RPMI8226 (cell line): ENCODE data around the gene ADH7.
A peak's percentile ranks its signal among the peaks of the same experiment; 100 is the strongest.
"Not testable (repeated sequence)": the region's sequence is repeated elsewhere in the genome, so short reads cannot be mapped to it uniquely, and the experiment has no call there.

Experiments
- DNase-seq: peaks from one replicate; pipeline ENCODE4 v3.0.0-alpha.2; 2015

Gene ADH7

DNA sequence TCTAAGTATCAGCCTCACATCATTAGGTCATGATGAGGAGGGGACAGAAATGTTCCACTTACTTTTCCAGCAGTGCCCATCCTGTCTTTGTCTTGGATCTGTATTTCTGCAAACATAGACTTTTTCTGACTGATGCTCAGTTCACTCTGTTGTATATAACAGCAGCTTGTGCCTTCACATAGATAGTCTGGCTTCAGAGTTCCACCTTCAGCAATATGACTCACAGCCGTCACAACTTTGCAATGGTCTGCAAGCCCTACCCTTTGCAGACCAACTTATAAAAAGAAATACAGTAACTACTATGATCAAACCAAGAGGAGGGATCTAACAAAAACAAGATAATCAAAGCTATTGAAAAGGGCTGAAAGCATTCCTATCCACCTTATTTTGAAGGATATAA lies at the start of gene ADH7:
Gene ADH7, minus strand, starts transcription at position 189 of the 400 bp plus-strand sequence. Its CDS starts 109 bp downstream, at position 80.
- DNase-seq, result no peak

GRCh38 chr4:99483636-99484035 lies 48.5 kb upstream of the ADH7 start:
- DNase-seq, result no peak

GRCh38 chr4:99473131-99473530 lies 38.0 kb upstream of the ADH7 start:
- no peak for DNase-seq

DNA sequence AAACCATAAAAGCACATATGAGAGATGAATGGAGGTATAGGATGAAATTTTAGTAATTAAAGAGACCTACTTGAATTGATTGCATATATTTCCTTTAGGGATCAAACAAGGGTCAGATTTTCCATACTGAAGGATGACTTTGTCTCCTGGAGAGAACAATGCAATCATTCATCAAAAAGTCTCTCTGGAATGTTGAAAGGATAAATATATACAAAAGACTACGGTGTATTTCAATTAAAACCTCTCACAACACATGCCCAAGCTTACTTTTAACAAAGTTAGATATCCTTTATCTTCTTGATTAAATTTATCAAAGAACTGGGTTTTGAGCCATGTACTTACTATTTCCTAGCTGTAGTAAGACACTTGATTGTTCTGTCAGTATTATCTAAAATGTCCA lies 36.8 kb upstream of the ADH7 start:
- no peak for DNase-seq

- DNase-seq, result no peak
Observed at GRCh38 chr4:99471349-99471748, 36.2 kb upstream of the ADH7 start.

DNA sequence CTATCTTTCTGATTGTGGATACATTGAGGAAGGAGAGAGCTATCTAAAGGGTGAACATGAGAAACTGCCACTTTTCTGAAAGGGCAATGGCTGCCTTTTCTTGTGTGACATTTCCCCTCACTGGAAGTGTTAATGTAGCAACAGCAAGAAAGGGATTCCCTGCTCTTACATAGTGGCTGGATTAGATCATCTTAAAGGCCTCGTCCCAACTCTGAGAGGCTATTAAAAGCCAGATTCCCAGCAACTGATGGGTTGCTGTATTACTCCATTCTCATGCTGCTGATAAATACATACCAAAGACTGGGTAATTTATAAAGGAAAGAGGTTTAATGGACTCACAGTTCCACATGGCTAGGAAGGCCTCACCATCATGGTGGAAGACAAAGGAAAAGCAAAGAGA lies 33.7 kb upstream of the ADH7 start:
- no peak for DNase-seq

- DNase-seq, result no peak
Observed at GRCh38 chr4:99467887-99468286, 32.7 kb upstream of the ADH7 start.

- DNase-seq, result no peak
Observed at GRCh38 chr4:99463566-99463965, 28.4 kb upstream of the ADH7 start.

GRCh38 chr4:99462875-99463464 lies 27.8 kb upstream of the ADH7 start:
- DNase-seq, result peak; percentile 48

DNA sequence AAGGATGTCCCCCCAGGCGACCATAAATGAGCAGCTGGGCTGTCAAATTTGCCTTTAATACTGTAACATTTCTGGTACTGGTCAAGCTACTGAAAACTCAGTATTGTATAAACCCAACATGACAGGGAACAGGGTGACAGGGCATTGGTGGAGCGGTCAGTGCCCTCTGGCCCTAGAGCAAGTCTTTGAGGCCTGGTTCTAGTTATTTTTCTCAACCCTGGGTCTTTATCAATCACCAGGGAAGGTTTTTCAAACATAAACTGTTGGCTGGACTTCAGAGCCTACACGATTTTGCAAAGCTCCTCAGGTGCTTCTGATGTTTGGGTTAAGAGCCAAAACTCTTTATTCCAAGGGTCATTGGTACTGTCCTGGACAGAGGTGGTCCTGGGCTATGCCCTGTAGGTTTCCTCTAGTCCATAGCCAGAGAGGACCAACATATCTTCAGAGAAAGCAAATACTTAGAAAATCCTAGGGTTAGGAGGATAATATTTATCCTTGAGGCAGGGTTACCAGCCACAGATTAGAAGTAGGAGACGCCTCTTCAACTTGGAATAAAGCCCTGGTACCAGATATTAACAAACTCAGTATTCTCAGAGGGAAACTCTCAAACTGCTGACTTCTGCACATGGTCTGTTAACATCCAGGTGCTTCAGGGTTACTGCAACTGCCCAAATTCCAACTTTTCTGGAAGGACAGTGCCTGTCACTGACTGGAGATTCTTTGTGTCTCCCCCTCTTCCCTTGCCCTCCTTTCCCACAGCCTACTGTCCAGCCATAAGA lies 26.7 kb upstream of the ADH7 start:
- no peak for DNase-seq

GRCh38 chr4:99459546-99460042 lies 24.5 kb upstream of the ADH7 start:
- DNase-seq, result no peak

DNA sequence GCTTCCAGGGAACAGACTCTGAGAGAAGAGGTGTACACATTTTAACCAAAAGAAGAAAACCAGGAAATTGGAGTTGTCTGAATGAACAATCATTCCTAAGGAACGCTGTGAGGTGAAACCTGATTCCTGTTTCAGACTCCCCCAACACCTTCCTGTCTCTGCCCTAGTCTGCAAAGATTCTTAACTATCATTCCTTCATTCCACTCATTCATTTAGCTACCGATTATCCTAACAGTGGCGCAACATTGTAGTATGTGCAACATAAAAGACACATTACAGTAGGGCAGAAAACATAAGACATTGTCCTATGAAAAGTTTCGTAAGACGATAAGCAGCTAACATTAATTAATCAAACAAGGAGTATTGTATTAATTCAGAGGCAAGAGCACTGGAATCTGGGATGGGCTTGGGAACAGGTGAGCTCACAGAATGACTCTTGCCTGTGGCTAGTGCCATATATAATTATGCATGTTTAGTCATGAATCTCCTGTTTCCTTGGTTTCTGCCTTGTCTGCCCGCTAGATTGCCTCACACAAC lies 23.8 kb upstream of the ADH7 start:
- DNase-seq, result no peak

- DNase-seq, result no peak
Observed at GRCh38 chr4:99457676-99458075, 22.5 kb upstream of the ADH7 start.

- no peak for DNase-seq
Observed at GRCh38 chr4:99457270-99457669, 22.1 kb upstream of the ADH7 start.

DNA sequence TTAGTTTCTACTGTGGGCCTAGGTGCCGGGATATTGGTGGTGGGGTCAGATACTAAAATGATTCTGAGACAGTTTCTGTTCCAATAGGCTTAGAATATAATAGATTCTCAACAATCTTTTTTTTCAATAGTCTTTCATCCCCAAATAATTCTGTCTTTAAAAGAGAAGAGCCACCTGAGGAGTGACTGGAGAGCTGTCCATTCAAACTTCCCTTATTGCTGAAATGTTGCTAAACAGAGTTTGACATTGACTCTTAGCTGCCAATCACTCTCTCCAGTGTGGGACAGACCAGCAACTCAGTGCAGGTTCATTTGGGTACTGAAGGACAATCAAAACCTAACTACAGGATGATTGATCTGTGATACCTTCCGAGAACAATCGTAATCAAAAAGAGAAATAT lies 12.4 kb upstream of the ADH7 start:
- no peak for DNase-seq

DNA sequence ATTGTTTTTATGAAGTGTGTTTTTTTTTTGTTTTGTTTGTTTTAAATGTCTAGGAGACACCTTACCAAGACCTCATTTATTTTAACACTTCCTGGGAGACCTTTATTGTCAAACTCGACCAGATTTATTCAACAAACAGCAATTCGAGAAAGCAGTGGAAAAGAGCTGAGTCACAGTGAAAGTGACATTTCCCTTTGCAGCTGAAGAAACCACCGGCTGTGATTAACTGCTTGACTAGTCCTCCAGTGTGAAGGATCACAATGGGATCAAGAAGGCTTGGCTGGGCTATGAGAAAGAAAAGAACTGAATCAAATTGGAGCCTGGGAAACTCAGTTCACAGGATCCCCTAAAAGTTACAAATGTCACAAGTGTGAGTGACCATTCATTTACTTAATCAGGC lies 11.9 kb upstream of the ADH7 start:
- DNase-seq, result peak; percentile 15

GRCh38 chr4:99438405-99438780 lies 3.3 kb upstream of the ADH7 start:
- no peak for DNase-seq

DNA sequence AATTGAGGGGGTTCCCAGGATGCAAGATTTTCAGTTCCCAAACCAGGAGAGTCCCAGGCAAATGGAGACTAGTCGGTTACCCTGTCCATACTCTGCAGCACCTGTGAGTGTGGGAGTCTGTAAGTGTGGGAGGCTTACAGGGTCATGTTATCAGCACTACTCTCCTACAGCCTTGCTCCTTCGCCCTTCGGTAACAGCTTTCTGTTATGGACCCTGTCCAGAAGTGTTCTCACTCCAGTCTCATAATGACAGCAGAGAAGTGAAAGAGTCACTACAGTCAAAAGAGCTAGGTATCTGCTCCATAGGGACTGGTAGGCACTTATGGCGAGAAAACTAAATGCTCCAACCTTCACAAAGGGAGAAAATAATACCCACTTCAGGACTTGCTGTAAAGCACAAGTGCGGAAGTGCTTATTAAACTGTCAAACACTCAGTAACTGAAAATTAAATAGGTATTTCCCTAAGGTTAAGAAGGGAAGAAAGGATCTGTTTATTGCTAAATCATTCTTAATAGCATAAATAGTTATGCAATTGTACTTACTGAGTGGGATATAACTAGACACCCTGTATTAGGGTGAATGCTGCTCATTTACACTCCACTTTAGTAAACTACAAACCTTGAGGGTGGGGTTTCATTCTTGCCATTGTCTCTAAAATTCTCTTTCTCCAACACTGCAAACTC lies 2.7 kb upstream of the ADH7 start:
- no peak for DNase-seq

DNA sequence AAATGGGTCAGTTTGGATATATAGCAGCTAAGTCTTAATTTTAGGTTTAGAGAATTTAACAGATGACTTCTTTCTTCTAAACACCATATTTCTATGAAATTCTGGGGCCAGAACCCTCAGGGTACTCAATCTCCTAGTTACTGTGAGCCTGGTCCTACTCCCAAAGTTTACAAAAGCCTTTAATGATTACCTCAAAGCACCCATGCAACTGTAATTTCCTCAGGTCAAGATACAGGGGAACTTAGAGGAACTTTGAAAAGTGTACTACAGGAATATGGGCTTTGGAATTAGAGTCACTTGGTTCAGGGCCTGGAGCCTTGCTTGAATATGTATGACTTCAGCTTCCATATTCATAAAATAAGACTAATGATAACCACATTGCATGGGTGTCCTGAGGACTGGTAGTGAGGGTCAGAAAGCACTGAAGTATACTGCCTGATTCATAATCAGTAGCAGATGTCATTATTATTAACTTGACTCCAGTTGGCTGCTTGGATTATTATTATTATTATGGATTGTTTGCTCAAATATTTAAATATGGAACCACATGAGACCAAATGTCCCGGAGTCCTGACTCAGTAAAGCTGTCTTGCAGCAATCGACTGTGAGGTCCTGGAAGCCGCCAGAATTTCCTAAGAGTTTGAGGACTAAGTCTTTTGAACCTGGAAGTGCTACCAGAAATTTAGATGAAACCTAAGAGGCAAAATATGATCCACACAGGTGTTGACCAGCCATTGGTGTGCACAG lies 2.0 kb upstream of the ADH7 start:
- no peak for DNase-seq

GRCh38 chr4:99436462-99436861 lies 1.3 kb upstream of the ADH7 start:
- DNase-seq, result no peak

- no peak for DNase-seq
Observed at GRCh38 chr4:99430106-99430505, 5.0 kb downstream of the ADH7 start.

GRCh38 chr4:99417125-99417524 lies 18.0 kb downstream of the ADH7 start:
- no peak for DNase-seq

- DNase-seq, result not testable (repeated sequence)
Observed at GRCh38 chr4:99415762-99416161, 19.4 kb downstream of the ADH7 start.
